ENCODE measurements around the gene NRXN3.

DNA sequence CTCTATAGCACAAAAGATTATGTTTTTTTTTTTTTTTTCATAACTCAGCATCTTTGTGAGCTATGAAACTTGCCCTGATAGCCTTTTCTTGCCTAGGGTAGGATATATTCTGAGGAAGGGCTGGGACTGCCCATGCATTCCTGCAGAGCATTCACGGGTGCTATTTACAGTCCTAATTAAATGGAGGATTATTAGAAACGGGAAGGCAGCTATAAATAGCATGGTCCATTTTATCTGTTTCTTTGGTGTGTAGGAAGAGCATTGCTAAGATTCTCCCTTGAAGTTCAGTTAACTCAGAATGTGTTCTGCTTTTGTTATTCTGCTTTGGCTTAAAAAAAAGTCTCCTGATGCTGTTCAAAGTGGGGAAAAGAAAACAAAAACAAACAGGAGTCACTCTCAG is 1410.2 kb downstream of the NRXN3 start:
- TF ChIP-seq, protein P1, sequence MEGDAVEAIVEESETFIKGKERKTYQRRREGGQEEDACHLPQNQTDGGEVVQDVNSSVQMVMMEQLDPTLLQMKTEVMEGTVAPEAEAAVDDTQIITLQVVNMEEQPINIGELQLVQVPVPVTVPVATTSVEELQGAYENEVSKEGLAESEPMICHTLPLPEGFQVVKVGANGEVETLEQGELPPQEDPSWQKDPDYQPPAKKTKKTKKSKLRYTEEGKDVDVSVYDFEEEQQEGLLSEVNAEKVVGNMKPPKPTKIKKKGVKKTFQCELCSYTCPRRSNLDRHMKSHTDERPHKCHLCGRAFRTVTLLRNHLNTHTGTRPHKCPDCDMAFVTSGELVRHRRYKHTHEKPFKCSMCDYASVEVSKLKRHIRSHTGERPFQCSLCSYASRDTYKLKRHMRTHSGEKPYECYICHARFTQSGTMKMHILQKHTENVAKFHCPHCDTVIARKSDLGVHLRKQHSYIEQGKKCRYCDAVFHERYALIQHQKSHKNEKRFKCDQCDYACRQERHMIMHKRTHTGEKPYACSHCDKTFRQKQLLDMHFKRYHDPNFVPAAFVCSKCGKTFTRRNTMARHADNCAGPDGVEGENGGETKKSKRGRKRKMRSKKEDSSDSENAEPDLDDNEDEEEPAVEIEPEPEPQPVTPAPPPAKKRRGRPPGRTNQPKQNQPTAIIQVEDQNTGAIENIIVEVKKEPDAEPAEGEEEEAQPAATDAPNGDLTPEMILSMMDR (IDR thresholded peaks at IDR 0.05; ENCODE audit: low read length): no peak
- TF ChIP-seq EZH2 (IDR thresholded peaks at IDR 0.05; ENCODE audit: borderline replicate concordance, low read length): no peak

All from OCI-LY1 (cell line).